Breast epithelium (tissue), 3 donors: ENCODE results near the gene SLC22A3.

Source experiments
- POLR2A ChIP-seq: fragments of 450-650 bp; IDR thresholded peaks from one replicate; pipeline ENCODE4 v1.6.1; 2016; ENCODE audit warnings: antibody characterized with exemption, mild to moderate bottlenecking, moderate library complexity
- POLR2AphosphoS5 ChIP-seq, 3 donors: sonication (generic); formaldehyde crosslinking; IDR thresholded peaks; one replicate each; pipeline ENCODE4 v1.6.1; 2017; ENCODE audit warnings: antibody characterized with exemption in 3 of 3
- TF ChIP-seq, protein P1 (sequence below), 3 donors: fragments of 450-650 bp; IDR thresholded peaks; one replicate each; pipeline ENCODE4 v1.5.1; 2016 to 2017; ENCODE audit warnings: antibody characterized with exemption in 3 of 3, mild to moderate bottlenecking in 3 of 3, moderate library complexity in 3 of 3

- TF ChIP-seq, protein P1, sequence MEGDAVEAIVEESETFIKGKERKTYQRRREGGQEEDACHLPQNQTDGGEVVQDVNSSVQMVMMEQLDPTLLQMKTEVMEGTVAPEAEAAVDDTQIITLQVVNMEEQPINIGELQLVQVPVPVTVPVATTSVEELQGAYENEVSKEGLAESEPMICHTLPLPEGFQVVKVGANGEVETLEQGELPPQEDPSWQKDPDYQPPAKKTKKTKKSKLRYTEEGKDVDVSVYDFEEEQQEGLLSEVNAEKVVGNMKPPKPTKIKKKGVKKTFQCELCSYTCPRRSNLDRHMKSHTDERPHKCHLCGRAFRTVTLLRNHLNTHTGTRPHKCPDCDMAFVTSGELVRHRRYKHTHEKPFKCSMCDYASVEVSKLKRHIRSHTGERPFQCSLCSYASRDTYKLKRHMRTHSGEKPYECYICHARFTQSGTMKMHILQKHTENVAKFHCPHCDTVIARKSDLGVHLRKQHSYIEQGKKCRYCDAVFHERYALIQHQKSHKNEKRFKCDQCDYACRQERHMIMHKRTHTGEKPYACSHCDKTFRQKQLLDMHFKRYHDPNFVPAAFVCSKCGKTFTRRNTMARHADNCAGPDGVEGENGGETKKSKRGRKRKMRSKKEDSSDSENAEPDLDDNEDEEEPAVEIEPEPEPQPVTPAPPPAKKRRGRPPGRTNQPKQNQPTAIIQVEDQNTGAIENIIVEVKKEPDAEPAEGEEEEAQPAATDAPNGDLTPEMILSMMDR (IDR thresholded peaks at IDR 0.05), result no peak
- TF ChIP-seq POLR2A, result no peak
- no peak for TF ChIP-seq POLR2AphosphoS5 (IDR thresholded peaks at IDR 0.05)
Measured at GRCh38 chr6:160357088-160357487, 8.9 kb downstream of the SLC22A3 start.
